ENCODE data around the gene MYMX. TPM values are rescaled to one million over a fixed set of nuclear protein-coding genes. Genes with fewer than 3 reads are reported as not detected.

The MYMX gene
- total RNA-seq, 2 donors from 2014 or later, result not detected

DNA sequence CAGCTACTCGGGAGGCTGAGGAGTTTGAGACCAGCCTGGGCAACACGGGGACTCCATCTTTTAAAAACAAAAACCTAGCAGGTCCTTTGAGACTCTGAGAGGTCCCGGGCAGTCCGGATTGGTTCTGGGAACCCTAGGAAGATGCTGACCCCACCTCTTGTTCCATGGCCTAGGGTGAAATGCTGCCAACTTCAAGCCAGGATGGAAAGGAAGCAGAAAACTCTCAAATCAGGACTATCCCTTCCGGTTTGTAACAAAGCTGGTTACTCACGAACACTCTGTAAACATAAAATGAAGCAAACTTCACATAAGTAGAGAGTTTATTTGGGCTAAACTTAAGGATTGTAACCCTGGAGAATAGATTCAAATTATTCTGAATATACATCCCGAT lies 30.1 kb upstream of the MYMX start:
- Histone ChIP-seq H3K36me3 (no peaks in the 10 kb centered on the region), H3K4me1 (replicated peaks) (no peaks in the 10 kb centered on the region), H3K27me3 (replicated peaks; ENCODE audit: insufficient read depth) (no peaks in the 10 kb centered on the region), H3K4me3 (no peak overlapping the region), H3K27ac (no peak overlapping the region), H3K9me3 (no peaks in the 10 kb centered on the region)
- 72% methylated on average over 7 of the region's 7 CpGs for WGBS
- no peak for DNase-seq (ENCODE audit: low spot score)
- intact Hi-C loops (cut with DNase I), result no loop called here
- no peak for TF ChIP-seq POLR2A (IDR thresholded peaks at IDR 0.05)
- TF ChIP-seq, protein P1, sequence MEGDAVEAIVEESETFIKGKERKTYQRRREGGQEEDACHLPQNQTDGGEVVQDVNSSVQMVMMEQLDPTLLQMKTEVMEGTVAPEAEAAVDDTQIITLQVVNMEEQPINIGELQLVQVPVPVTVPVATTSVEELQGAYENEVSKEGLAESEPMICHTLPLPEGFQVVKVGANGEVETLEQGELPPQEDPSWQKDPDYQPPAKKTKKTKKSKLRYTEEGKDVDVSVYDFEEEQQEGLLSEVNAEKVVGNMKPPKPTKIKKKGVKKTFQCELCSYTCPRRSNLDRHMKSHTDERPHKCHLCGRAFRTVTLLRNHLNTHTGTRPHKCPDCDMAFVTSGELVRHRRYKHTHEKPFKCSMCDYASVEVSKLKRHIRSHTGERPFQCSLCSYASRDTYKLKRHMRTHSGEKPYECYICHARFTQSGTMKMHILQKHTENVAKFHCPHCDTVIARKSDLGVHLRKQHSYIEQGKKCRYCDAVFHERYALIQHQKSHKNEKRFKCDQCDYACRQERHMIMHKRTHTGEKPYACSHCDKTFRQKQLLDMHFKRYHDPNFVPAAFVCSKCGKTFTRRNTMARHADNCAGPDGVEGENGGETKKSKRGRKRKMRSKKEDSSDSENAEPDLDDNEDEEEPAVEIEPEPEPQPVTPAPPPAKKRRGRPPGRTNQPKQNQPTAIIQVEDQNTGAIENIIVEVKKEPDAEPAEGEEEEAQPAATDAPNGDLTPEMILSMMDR (IDR thresholded peaks at IDR 0.05), result no peak
- no peak for TF ChIP-seq POLR2AphosphoS5 (IDR thresholded peaks at IDR 0.05)

DNA sequence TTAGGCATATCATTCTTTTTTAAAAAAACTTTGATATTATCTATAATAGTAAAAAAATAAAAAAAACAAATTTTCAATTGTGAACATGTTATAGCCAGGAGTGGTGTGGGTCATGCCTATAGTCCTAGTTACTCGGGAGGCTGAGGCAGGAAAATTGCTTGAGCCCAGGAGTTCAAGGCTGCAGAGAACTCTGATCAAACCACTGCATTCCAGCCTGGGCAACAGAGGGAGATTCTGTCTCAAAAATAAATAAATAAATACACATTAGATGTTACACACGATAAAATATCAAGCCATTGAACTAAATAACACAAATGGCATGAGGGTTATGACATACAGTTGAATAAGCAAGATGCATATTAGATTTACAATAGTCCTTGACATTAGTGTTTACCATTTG lies 27.9 kb upstream of the MYMX start:
- no peaks in the 10 kb centered on the region for H3K9me3 ChIP-seq
- H3K36me3 ChIP-seq, result no peaks in the 10 kb centered on the region
- no peak for DNase-seq (ENCODE audit: low spot score)
- TF ChIP-seq, protein P1 (IDR thresholded peaks at IDR 0.05), result no peak
- no peak for TF ChIP-seq POLR2AphosphoS5 (IDR thresholded peaks at IDR 0.05)
- TF ChIP-seq POLR2A (IDR thresholded peaks at IDR 0.05), result no peak
- H3K27ac ChIP-seq, result no peak overlapping the region
- H3K4me3 ChIP-seq, result no peak overlapping the region
- 74% methylated on average over 2 of the region's 2 CpGs for WGBS
- H3K27me3 ChIP-seq (replicated peaks; ENCODE audit: insufficient read depth), result no peaks in the 10 kb centered on the region
- no peaks in the 10 kb centered on the region for H3K4me1 ChIP-seq (replicated peaks)
- intact Hi-C loops (cut with DNase I), result no loop called here

DNA sequence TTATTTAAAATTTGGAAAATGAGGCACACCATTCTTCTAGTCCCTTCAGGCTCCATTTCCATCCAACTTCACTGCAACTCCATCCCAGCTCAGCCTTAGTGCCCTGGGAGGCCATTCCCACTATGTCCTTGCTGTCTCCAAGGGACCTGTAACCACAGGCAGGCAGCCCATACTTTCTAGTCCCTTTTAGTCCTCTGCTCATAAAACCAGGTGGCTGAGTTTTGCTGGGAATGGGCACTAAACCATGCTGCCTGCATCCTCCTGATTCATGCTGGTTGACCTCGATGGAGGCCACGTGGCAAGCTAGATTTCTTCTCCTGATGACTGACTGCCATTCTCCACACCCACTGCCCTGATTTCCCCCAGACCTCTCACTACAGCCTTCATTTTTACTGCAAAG lies 27.5 kb upstream of the MYMX start:
- WGBS, result 85% methylated on average over 2 of the region's 2 CpGs
- no peak overlapping the region for H3K4me3 ChIP-seq
- H3K9me3 ChIP-seq, result no peaks in the 10 kb centered on the region
- H3K27ac ChIP-seq, result no peak overlapping the region
- H3K36me3 ChIP-seq, result no peaks in the 10 kb centered on the region
- intact Hi-C loops (cut with DNase I), result no loop called here
- TF ChIP-seq POLR2AphosphoS5 (IDR thresholded peaks at IDR 0.05) (no peak), POLR2A (IDR thresholded peaks at IDR 0.05) (no peak)
- TF ChIP-seq, protein P1 (IDR thresholded peaks at IDR 0.05), result no peak
- no peaks in the 10 kb centered on the region for H3K27me3 ChIP-seq (replicated peaks; ENCODE audit: insufficient read depth)
- no peak for DNase-seq (ENCODE audit: low spot score)
- no peaks in the 10 kb centered on the region for H3K4me1 ChIP-seq (replicated peaks)

DNA sequence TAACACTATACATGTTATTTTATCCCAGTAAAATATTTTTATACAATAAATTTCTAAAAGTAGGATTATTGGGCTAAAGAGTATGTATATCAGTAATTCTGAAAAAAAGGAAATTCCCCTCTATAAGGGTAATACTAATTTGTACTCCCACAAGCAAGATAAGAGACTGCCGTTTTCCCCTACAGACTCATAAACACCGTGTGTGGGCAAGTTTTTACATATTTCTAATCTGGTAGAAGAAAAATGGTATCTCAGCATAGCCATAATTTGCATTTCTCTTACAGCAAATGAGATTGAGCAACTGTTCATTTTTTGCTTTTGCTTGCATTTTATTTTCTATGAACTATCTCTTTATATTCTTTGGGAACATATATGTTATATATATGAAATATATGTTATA lies 26.0 kb upstream of the MYMX start:
- 16% methylated on average over 2 of the region's 2 CpGs for WGBS
- Histone ChIP-seq H3K4me1 (replicated peaks) (no peaks in the 10 kb centered on the region), H3K9me3 (no peaks in the 10 kb centered on the region), H3K27ac (no peak overlapping the region), H3K27me3 (replicated peaks; ENCODE audit: insufficient read depth) (no peaks in the 10 kb centered on the region), H3K36me3 (no peaks in the 10 kb centered on the region), H3K4me3 (no peak overlapping the region)
- no peak for DNase-seq (ENCODE audit: low spot score)
- intact Hi-C loops (cut with DNase I), result no loop called here
- TF ChIP-seq POLR2AphosphoS5 (IDR thresholded peaks at IDR 0.05) (no peak), POLR2A (IDR thresholded peaks at IDR 0.05) (no peak)
- TF ChIP-seq, protein P1 (IDR thresholded peaks at IDR 0.05), result no peak

DNA sequence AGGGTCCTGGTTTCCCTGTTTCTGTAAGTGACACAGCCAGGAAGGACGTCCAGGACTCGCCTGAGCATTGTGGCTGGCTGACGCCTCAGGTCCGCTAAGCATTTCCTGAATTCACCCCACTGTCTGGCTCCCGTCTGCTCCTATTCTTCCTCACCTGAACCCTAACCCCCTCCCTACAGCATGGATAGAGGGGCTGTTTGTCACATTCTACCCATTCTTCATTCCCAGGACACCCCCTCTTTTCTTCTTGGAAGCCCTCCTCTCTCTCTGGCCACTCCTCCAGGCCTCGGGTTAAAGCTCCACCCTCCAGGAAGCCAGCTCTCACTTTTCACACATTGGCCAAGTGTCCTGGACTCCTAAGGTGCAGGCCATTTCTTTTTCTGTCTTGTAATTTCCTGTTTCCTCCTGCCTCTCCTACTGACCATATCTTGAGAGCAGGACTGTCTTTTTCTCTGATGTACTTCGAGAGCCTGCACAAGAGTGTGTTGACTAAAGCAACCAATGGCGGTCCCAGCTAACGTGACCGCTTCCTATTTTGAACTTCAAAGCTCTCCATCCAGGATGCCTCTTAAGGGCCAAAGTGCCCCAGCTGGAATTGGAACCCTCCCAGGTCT lies 24.2 kb upstream of the MYMX start:
- Histone ChIP-seq H3K4me3 (no peak overlapping the region), H3K27me3 (replicated peaks; ENCODE audit: insufficient read depth) (no peaks in the 10 kb centered on the region), H3K36me3 (no peaks in the 10 kb centered on the region), H3K27ac (no peak overlapping the region), H3K4me1 (replicated peaks) (no peaks in the 10 kb centered on the region), H3K9me3 (no peaks in the 10 kb centered on the region)
- intact Hi-C loops (cut with DNase I), result no loop called here
- no peak for DNase-seq (ENCODE audit: low spot score)
- 63% methylated on average over 10 of the region's 10 CpGs for WGBS
- TF ChIP-seq POLR2A (IDR thresholded peaks at IDR 0.05) (no peak), POLR2AphosphoS5 (IDR thresholded peaks at IDR 0.05) (no peak)
- TF ChIP-seq, protein P1 (IDR thresholded peaks at IDR 0.05), result no peak
